Activated gamma-delta T cell treated with anti-CD3 and anti-CD28 coated beads, Interleukin-2, amount 50 U/mL, for 16 hours (primary cell): ENCODE results near the gene RBP4.

Source experiments
- DNase-seq: peaks from one replicate; pipeline ENCODE4 v3.0.0-alpha.2; 2020; ENCODE audit warnings: low read depth

Gene RBP4

GRCh38 chr10:93595378-93596161 is 5.5 kb downstream of the RBP4 start:
- DNase-seq: no peak

GRCh38 chr10:93594518-93594917 is 6.5 kb downstream of the RBP4 start:
- no peak for DNase-seq

- DNase-seq: no peak
These were observed 7.3 kb downstream of the RBP4 start for GRCh38 chr10:93593749-93594148.

GRCh38 chr10:93593254-93593653 is 7.8 kb downstream of the RBP4 start:
- no peak for DNase-seq

GRCh38 chr10:93591065-93591808 is 9.8 kb downstream of the RBP4 start:
- DNase-seq: no peak

- DNase-seq: no peak
These were observed 10.4 kb downstream of the RBP4 start for GRCh38 chr10:93590638-93591037.

GRCh38 chr10:93589648-93590562 is 11.1 kb downstream of the RBP4 start:
- DNase-seq: no peak

- no peak for DNase-seq
These were observed 16.6 kb downstream of the RBP4 start for GRCh38 chr10:93584445-93584844.

GRCh38 chr10:93580828-93581227 is 20.2 kb downstream of the RBP4 start:
- no peak for DNase-seq

- no peak for DNase-seq
These were observed 20.9 kb downstream of the RBP4 start for GRCh38 chr10:93579985-93580711.

- DNase-seq: no peak
These were observed 21.9 kb downstream of the RBP4 start for GRCh38 chr10:93579089-93579488.

- DNase-seq: no peak
These were observed 23.5 kb downstream of the RBP4 start for GRCh38 chr10:93577565-93577964.

- DNase-seq: no peak
These were observed 24.1 kb downstream of the RBP4 start for GRCh38 chr10:93576888-93577287.

- DNase-seq: no peak
These were observed 27.1 kb downstream of the RBP4 start for GRCh38 chr10:93573924-93574323.

GRCh38 chr10:93573051-93573909 is 27.8 kb downstream of the RBP4 start:
- DNase-seq: no peak

GRCh38 chr10:93572606-93573005 is 28.4 kb downstream of the RBP4 start:
- no peak for DNase-seq

- no peak for DNase-seq
These were observed 30.7 kb downstream of the RBP4 start for GRCh38 chr10:93570383-93570782.

GRCh38 chr10:93568105-93568390 is 33.0 kb downstream of the RBP4 start:
- no peak for DNase-seq

GRCh38 chr10:93567277-93568104 is 33.5 kb downstream of the RBP4 start:
- no peak for DNase-seq
